Central memory CD8-positive, alpha-beta T cell (primary cell): ENCODE measurements around the gene MACROD2.

ENCODE experiments used
- ATAC-seq: fragments of 150-1000 bp; cut with Tn5 transposase; replicated peaks from 2 replicates; pipeline ENCODE4 v1.10.0; 2022; ENCODE audit warnings: mild to moderate bottlenecking, moderate FRiP score, moderate number of reproducible peaks; ENCODE audit not compliant: poor library complexity, severe bottlenecking; ENCODE audit errors: extremely low read depth
- DNase-seq, 2 donors: peaks; one replicate each; pipeline ENCODE4 v3.0.0; 2021; ENCODE audit warnings: low spot score in 2 of 2
- H3K27ac Mint-ChIP-seq: one replicate; pipeline ENCODE4 v1.8.0; 2022; ENCODE audit warnings: low read depth, mild to moderate bottlenecking, moderate library complexity, mixed read lengths
- H3K27me3 Mint-ChIP-seq: one replicate; pipeline ENCODE4 v1.8.0; 2022; ENCODE audit warnings: mixed read lengths
- H3K36me3 Mint-ChIP-seq: one replicate; pipeline ENCODE4 v1.8.0; 2022; ENCODE audit warnings: mild to moderate bottlenecking, moderate library complexity, mixed read lengths; ENCODE audit not compliant: insufficient read depth
- H3K4me1 Mint-ChIP-seq: one replicate; pipeline ENCODE4 v1.8.0; 2022; ENCODE audit warnings: mixed read lengths
- H3K4me3 Mint-ChIP-seq: one replicate; pipeline ENCODE4 v1.8.0; 2022; ENCODE audit warnings: mild to moderate bottlenecking, moderate library complexity, mixed read lengths
- H3K9me3 Mint-ChIP-seq: one replicate; pipeline ENCODE4 v1.8.0; 2022; ENCODE audit warnings: mixed read lengths

Gene MACROD2

DNA sequence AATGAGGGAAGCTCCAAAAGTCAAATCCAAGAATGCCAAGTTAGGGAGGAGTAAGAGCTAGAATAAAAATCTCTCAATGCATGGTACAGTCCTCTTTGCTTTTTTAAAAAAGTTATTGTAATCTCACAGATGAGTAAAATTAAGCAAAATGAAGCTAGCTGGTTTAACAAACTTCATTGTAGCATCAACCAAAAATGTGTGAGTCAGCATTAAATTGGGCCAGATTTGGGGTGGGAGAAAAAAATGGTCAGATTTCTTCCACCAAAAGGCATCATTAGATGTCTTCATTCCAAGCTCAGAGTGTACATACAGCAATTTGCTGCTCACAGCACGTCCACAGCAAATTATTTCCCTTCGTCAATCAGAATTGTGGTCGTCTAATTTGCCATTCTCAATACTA is 783.6 kb downstream of the MACROD2 start:
- H3K27me3 Mint-ChIP-seq: no peaks in the 10 kb centered on the region
- H3K9me3 Mint-ChIP-seq: peaks cover 16% of the 10 kb centered on the region
- no peak for ATAC-seq
- no peaks in the 10 kb centered on the region for H3K36me3 Mint-ChIP-seq
- no peaks in the 10 kb centered on the region for H3K4me1 Mint-ChIP-seq
- H3K27ac Mint-ChIP-seq: no peak overlapping the region
- no peak for DNase-seq
- no peak overlapping the region for H3K4me3 Mint-ChIP-seq

- Mint-ChIP-seq H3K27ac (no peak overlapping the region), H3K9me3 (peaks cover 12% of the 10 kb centered on the region), H3K4me1 (no peaks in the 10 kb centered on the region), H3K4me3 (no peak overlapping the region), H3K27me3 (no peaks in the 10 kb centered on the region), H3K36me3 (no peaks in the 10 kb centered on the region)
- no peak for ATAC-seq
- no peak for DNase-seq
Observed at GRCh38 chr20:14780508-14780907, 785.2 kb downstream of the MACROD2 start.

- ATAC-seq: no peak
- no peak overlapping the region for H3K27ac Mint-ChIP-seq
- H3K4me1 Mint-ChIP-seq: no peaks in the 10 kb centered on the region
- H3K27me3 Mint-ChIP-seq: no peaks in the 10 kb centered on the region
- DNase-seq: no peak
- H3K4me3 Mint-ChIP-seq: no peak overlapping the region
- peaks cover 26% of the 10 kb centered on the region for H3K9me3 Mint-ChIP-seq
- H3K36me3 Mint-ChIP-seq: no peaks in the 10 kb centered on the region
Observed at GRCh38 chr20:14782731-14783130, 787.4 kb downstream of the MACROD2 start.

- Mint-ChIP-seq H3K27me3 (no peaks in the 10 kb centered on the region), H3K4me1 (no peaks in the 10 kb centered on the region), H3K9me3 (peaks cover 26% of the 10 kb centered on the region), H3K27ac (no peak overlapping the region), H3K36me3 (no peaks in the 10 kb centered on the region), H3K4me3 (no peak overlapping the region)
- DNase-seq: no peak
- ATAC-seq: no peak
Observed at GRCh38 chr20:14783766-14784165, 788.5 kb downstream of the MACROD2 start.

DNA sequence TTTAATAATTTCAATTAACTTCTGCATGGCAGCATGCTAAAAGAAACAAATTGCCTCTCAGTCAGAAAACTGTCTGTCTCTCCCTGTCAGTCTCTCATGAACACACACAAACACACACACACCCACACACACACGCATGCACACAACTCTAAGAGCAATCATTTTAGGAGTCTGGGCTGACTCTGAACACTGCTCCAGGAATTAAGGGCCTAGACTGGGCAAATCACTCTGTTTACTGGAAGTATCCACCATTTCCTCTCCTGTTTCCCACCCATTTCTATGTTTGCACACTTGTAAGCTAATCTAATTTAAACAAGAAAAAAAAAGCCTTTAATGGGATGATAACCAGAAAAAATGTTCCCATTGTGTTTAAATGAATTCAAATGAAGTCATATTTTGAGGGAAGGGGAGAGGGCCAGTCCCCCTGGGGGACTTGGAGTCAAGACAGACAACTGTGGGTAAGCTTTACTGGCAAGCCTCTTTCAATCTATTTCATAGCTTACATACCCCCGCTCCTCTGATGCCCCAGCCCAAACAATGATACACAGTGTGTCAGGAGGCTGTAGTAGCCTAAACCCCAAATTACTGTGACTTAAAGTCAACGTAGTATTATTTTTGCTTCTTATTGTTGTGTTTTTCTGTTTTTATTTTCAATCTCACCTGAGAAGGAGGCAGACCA is 789.9 kb downstream of the MACROD2 start:
- no peaks in the 10 kb centered on the region for H3K36me3 Mint-ChIP-seq
- no peaks in the 10 kb centered on the region for H3K4me1 Mint-ChIP-seq
- no peak for DNase-seq
- H3K4me3 Mint-ChIP-seq: no peak overlapping the region
- H3K9me3 Mint-ChIP-seq: peaks cover 26% of the 10 kb centered on the region
- H3K27ac Mint-ChIP-seq: no peak overlapping the region
- no peaks in the 10 kb centered on the region for H3K27me3 Mint-ChIP-seq
- ATAC-seq: no peak

GRCh38 chr20:14790190-14790589 is 794.9 kb downstream of the MACROD2 start:
- DNase-seq (no peak), ATAC-seq (no peak)
- Mint-ChIP-seq H3K4me3 (no peak overlapping the region), H3K27ac (no peak overlapping the region), H3K27me3 (no peaks in the 10 kb centered on the region), H3K9me3 (peaks cover 24% of the 10 kb centered on the region), H3K36me3 (no peaks in the 10 kb centered on the region), H3K4me1 (no peaks in the 10 kb centered on the region)

DNA sequence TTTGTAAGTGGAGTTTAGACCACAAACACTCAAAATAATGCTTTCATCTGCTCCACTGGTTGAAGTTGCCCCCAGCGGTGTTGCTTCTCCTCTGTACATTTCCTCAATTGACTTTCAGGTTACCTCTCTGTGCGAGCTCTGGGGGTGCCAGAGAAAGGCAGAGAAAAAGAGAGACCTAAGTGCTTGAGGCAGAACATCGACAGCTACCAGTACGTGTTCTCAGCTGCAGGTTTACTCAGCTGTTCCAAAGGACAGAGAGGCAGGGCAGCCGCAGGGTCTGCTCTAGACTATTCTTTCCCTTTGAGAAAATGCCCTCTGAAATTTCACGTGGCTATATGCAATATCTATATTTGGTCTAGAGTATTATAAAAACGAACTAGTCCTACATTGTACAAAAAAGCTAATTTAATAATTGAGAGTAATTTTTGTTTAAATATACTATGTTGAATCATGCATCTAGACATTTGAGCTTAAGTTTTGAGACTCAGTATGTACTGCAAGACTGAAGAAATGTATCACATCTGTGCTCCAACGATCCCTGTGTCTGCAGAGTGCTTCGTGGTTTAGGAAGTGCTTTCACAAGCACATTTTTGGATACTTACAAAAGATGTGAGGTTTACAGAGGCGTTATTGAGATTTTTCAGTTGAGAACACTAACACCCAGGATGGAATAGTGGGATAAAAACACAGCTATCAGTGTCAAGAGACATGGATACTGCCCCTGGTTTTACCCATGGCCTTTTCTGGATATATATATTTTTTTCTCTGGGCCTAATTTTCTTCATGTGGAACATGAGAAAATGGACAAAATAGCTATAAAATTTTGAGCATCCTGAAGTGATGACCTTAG is 795.7 kb downstream of the MACROD2 start:
- H3K36me3 Mint-ChIP-seq: no peaks in the 10 kb centered on the region
- no peaks in the 10 kb centered on the region for H3K27me3 Mint-ChIP-seq
- peaks cover 22% of the 10 kb centered on the region for H3K9me3 Mint-ChIP-seq
- H3K27ac Mint-ChIP-seq: no peak overlapping the region
- ATAC-seq (no peak), DNase-seq (no peak)
- H3K4me3 Mint-ChIP-seq: no peak overlapping the region
- no peaks in the 10 kb centered on the region for H3K4me1 Mint-ChIP-seq

DNA sequence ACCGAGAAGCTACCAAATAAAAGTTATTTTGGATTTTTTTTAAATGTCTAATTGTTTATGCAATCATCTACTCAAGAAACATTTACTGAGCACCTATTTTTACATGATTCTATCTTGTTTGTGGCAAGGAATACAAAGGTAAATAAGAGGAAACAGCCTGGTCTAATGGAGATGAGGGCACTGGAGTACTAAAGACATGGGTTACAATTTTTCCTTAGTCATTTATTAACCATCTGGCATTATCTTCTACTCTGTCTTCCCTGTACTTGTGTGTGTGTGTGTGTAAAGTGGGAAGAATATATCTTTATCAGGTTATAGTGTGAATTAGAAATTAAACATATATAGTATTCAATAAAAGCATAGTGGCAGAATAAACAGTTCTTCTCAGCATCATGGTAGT is 797.6 kb downstream of the MACROD2 start:
- Mint-ChIP-seq H3K27me3 (no peaks in the 10 kb centered on the region), H3K36me3 (no peaks in the 10 kb centered on the region), H3K27ac (no peak overlapping the region), H3K4me1 (no peaks in the 10 kb centered on the region), H3K9me3 (peaks cover 19% of the 10 kb centered on the region), H3K4me3 (no peak overlapping the region)
- DNase-seq: no peak
- no peak for ATAC-seq

DNA sequence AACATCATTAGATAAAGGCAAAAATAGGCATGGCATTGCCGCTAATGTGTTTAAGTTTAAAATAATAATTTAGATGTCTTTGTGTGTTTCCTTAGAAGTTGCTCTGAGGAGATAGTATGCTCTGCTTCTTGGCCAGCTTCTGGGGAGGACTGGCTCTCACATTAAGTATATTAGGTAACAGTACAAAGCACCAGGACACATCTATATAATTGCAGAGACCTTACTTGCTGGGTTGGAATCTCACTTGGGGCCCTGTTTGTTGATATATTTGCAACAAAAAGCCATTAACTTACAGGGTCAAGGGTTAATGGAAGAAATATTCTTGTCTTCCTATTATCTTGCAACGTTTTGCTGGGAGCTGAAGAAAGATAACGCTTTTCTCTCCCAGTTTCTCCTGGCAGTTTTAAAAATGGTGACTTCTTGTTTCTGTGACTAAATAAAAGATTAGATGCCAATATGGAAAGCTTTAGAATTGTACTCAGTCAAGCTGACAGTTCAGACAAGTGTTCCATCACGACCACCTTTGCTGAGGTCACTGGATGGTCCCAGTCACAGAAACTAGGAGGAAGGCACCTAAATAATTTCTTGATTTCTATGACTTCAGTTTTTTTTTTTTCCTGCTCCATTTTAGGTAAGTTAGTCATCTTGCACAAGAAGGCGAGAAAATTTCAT is 804.4 kb downstream of the MACROD2 start:
- no peak overlapping the region for H3K27ac Mint-ChIP-seq
- no peak overlapping the region for H3K4me3 Mint-ChIP-seq
- no peaks in the 10 kb centered on the region for H3K27me3 Mint-ChIP-seq
- no peak for ATAC-seq
- no peaks in the 10 kb centered on the region for H3K36me3 Mint-ChIP-seq
- DNase-seq: no peak
- H3K9me3 Mint-ChIP-seq: peaks cover 18% of the 10 kb centered on the region
- no peaks in the 10 kb centered on the region for H3K4me1 Mint-ChIP-seq

- H3K9me3 Mint-ChIP-seq: peaks cover 11% of the 10 kb centered on the region
- no peak overlapping the region for H3K27ac Mint-ChIP-seq
Observed at GRCh38 chr20:14800707-14801425, 805.5 kb downstream of the MACROD2 start.

DNA sequence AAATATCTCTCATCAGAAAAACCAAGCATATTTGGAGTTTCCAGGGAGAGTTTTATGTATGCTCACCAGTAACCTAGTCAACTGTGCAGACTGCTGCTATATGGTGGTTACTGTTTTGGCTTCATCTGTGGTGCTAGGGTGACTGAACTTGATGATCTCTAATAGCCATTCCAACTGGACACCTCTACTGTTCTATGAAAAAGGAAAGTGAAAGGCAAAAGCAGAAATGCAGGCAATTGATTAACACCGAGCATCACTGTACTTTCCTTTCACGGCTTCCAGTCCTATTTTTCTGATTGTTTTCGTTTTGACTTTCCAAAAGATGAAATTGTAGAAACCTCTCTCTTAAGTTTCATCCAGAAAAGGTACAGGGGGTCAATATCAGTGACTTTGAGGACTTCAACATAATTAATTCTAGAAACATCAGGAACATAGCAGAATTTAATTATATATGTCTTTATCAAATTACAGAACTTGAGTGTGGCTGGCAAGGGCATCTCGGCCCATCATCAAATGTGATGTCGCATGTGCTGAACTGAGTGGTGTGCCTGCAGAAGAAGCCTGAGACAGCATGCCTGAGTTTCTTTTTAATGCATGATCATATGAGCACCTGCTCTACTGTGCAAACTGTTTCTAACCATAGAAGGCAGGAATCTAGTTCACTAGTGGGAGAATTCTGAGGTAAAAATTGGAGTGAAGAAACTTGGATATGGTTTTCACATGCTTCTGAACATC is 806.4 kb downstream of the MACROD2 start:
- Mint-ChIP-seq H3K4me1 (no peaks in the 10 kb centered on the region), H3K4me3 (no peak overlapping the region), H3K36me3 (no peaks in the 10 kb centered on the region), H3K27ac (no peak overlapping the region), H3K27me3 (no peaks in the 10 kb centered on the region), H3K9me3 (peaks cover 10% of the 10 kb centered on the region)
- DNase-seq: no peak
- ATAC-seq: no peak

More at GRCh38 chr20:14800707-14801425, 805.5 kb downstream of the MACROD2 start:
- Mint-ChIP-seq H3K27me3 (no peaks in the 10 kb centered on the region), H3K4me3 (no peak overlapping the region), H3K4me1 (no peaks in the 10 kb centered on the region), H3K36me3 (no peaks in the 10 kb centered on the region)
- DNase-seq (no peak), ATAC-seq (no peak)

DNA sequence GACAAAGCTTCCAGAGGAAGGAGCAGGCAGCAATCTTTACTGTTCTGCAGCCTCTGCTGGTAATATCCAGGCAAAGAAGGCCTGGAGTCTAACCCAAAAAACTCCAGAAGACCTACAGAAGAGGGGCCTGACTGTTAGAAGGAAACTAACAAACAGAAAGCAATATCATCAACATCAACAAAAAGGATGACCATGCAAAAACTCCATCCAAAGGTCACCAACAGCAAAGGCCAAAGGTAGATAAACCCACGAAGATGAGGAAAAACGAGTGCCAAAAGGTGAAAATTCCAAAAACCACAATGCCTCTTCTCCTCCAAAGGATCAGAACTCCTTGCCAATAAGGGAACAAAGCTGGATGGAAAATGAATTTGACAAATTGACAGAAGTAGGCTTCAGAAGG is 811.9 kb downstream of the MACROD2 start:
- Mint-ChIP-seq H3K4me1 (no peaks in the 10 kb centered on the region), H3K36me3 (no peaks in the 10 kb centered on the region), H3K4me3 (no peak overlapping the region), H3K27ac (no peak overlapping the region), H3K27me3 (no peaks in the 10 kb centered on the region), H3K9me3 (peaks cover 33% of the 10 kb centered on the region)
- no peak for ATAC-seq
- DNase-seq: no peak
